H9 (cell line): ENCODE measurements around the gene SPEN. TPM values are rescaled to one million over a fixed set of nuclear protein-coding genes. Genes with fewer than 3 reads are reported as not detected.

ENCODE experiments used
- DNase-seq: peaks from one replicate; pipeline ENCODE4 v3.0.0-alpha.2; 2017
- H2AFZ ChIP-seq: one replicate; pipeline ENCODE4 v1.6.1; 2013; ENCODE audit warnings: mild to moderate bottlenecking, low read length, control low read depth, moderate library complexity
- H2AK5ac ChIP-seq: 2 replicates; pipeline ENCODE4 v1.6.1; 2013; ENCODE audit warnings: low read length, control low read depth, mixed read lengths; ENCODE audit not compliant: insufficient read length
- H2BK120ac ChIP-seq: one replicate; pipeline ENCODE4 v1.6.1; 2013; ENCODE audit warnings: low read depth, mild to moderate bottlenecking, low read length, control low read depth, inconsistent platforms; ENCODE audit not compliant: poor library complexity, severe bottlenecking
- H2BK12ac ChIP-seq: 2 replicates; pipeline ENCODE4 v1.6.1; 2013; ENCODE audit warnings: low read length, control low read depth, mixed read lengths, low read depth; ENCODE audit not compliant: insufficient read length
- H2BK15ac ChIP-seq: 2 replicates; pipeline ENCODE4 v1.6.1; 2013; ENCODE audit warnings: low read depth, low read length, control low read depth
- H2BK20ac ChIP-seq: one replicate; pipeline ENCODE4 v1.6.1; 2013; ENCODE audit warnings: low read depth, mild to moderate bottlenecking, low read length, control low read depth, inconsistent platforms; ENCODE audit not compliant: poor library complexity, severe bottlenecking
- H2BK5ac ChIP-seq: 2 replicates; pipeline ENCODE4 v1.6.1; 2013; ENCODE audit warnings: low read length, control low read depth, mixed read lengths; ENCODE audit not compliant: insufficient read length
- H3K14ac ChIP-seq: 2 replicates; pipeline ENCODE4 v1.6.1; 2013; ENCODE audit warnings: low read length, control low read depth; ENCODE audit not compliant: insufficient read depth
- H3K18ac ChIP-seq: 2 replicates; pipeline ENCODE4 v1.6.1; 2013; ENCODE audit warnings: low read depth, mild to moderate bottlenecking, mixed read lengths, low read length, control low read depth; ENCODE audit not compliant: insufficient read length
- H3K23ac ChIP-seq: 2 replicates; pipeline ENCODE4 v1.6.1; 2013; ENCODE audit warnings: low read length, control low read depth, mixed read lengths, low read depth; ENCODE audit not compliant: insufficient read length
- H3K23me2 ChIP-seq: 2 replicates; pipeline ENCODE4 v1.6.1; 2013; ENCODE audit warnings: low read depth, mild to moderate bottlenecking, mixed read lengths, low read length, control low read depth; ENCODE audit not compliant: insufficient read length, poor library complexity, severe bottlenecking
- H3K27ac ChIP-seq: 2 replicates; pipeline ENCODE4 v1.5.1; 2013; ENCODE audit warnings: low read length, control low read depth, mixed read lengths, low read depth; ENCODE audit not compliant: insufficient read length
- H3K27me3 ChIP-seq: 2 replicates; pipeline ENCODE4 v1.6.1; 2013; ENCODE audit warnings: low read length, control low read depth, inconsistent platforms; ENCODE audit not compliant: insufficient read depth
- H3K4ac ChIP-seq: 2 replicates; pipeline ENCODE4 v1.6.1; 2013; ENCODE audit warnings: low read depth, mild to moderate bottlenecking, control low read depth, inconsistent platforms, low read length, moderate library complexity
- H3K4me1 ChIP-seq: 2 replicates; pipeline ENCODE4 v1.6.1; 2013; ENCODE audit warnings: low read length, control low read depth, inconsistent platforms; ENCODE audit not compliant: insufficient read depth
- H3K4me2 ChIP-seq: 2 replicates; pipeline ENCODE4 v1.6.1; 2013; ENCODE audit warnings: low read length, control low read depth, mixed read lengths; ENCODE audit not compliant: insufficient read length, insufficient read depth
- H3K56ac ChIP-seq: 2 replicates; pipeline ENCODE4 v1.6.1; 2013; ENCODE audit warnings: low read depth, mild to moderate bottlenecking, mixed read lengths, low read length, control low read depth; ENCODE audit not compliant: insufficient read length
- H3K79me1 ChIP-seq: 2 replicates; pipeline ENCODE4 v1.6.1; 2013; ENCODE audit warnings: low read depth, mild to moderate bottlenecking, moderate library complexity, low read length, control low read depth, inconsistent platforms; ENCODE audit not compliant: insufficient read depth, poor library complexity, severe bottlenecking
- H3K79me2 ChIP-seq: 2 replicates; pipeline ENCODE4 v1.6.1; 2013; ENCODE audit warnings: low read length, control low read depth, inconsistent platforms; ENCODE audit not compliant: insufficient read depth
- H3K9ac ChIP-seq: 2 replicates; pipeline ENCODE4 v1.6.1; 2013; ENCODE audit warnings: low read length, control low read depth, mixed read lengths; ENCODE audit not compliant: insufficient read length; ENCODE audit errors: extremely low read depth
- H3K9me3 ChIP-seq: one replicate; pipeline ENCODE4 v1.6.1; 2013; ENCODE audit warnings: low read depth, low read length, inconsistent platforms; ENCODE audit not compliant: control insufficient read depth
- H3T11ph ChIP-seq: one replicate; pipeline ENCODE4 v1.6.1; 2013; ENCODE audit warnings: mild to moderate bottlenecking, low read length, control low read depth, inconsistent platforms
- H4K20me1 ChIP-seq: one replicate; pipeline ENCODE4 v1.6.1; 2013; ENCODE audit not compliant: control insufficient read depth, insufficient read length, insufficient read depth
- H4K5ac ChIP-seq: 2 replicates; pipeline ENCODE4 v1.6.1; 2013; ENCODE audit warnings: low read depth, mild to moderate bottlenecking, mixed read lengths, low read length, control low read depth; ENCODE audit not compliant: insufficient read length
- H4K8ac ChIP-seq: replicated peaks from 2 replicates; pipeline ENCODE4 v1.6.1; 2013; ENCODE audit warnings: low read length, control low read depth, mixed read lengths, low read depth; ENCODE audit not compliant: insufficient read length
- H4K91ac ChIP-seq: 2 replicates; pipeline ENCODE4 v1.6.1; 2013; ENCODE audit warnings: low read depth, mild to moderate bottlenecking, moderate library complexity, mixed read lengths, low read length, control low read depth; ENCODE audit not compliant: insufficient read length
- H3K27ac Mint-ChIP-seq, 3 experiments: 2 replicates in 2 of 3; 3 replicates in 1 of 3; pipeline ENCODE4 v1.8.0; 2020 to 2021; ENCODE audit warnings: mixed read lengths in 3 of 3, mild to moderate bottlenecking in 1 of 3, moderate library complexity in 1 of 3
- H3K27me3 Mint-ChIP-seq: 2 replicates; pipeline ENCODE4 v1.8.0; 2021; ENCODE audit warnings: low read depth, mild to moderate bottlenecking, moderate library complexity, mixed read lengths
- H3K36me3 Mint-ChIP-seq, 3 experiments: 2 replicates in 2 of 3; 3 replicates in 1 of 3; pipeline ENCODE4 v1.8.0; 2020 to 2021; ENCODE audit warnings: low read depth in 3 of 3, mixed read lengths in 3 of 3; ENCODE audit not compliant: insufficient read depth in 1 of 3
- H3K4me1 Mint-ChIP-seq, 2 experiments: 2 replicates each; pipeline ENCODE4 v1.8.0; 2020; ENCODE audit warnings: mixed read lengths in 2 of 2
- H3K4me3 Mint-ChIP-seq, 2 experiments: 2 replicates in 1 of 2; 3 replicates in 1 of 2; pipeline ENCODE4 v1.8.0; 2020 to 2021; ENCODE audit warnings: mild to moderate bottlenecking in 2 of 2, mixed read lengths in 2 of 2, moderate library complexity in 1 of 2
- H3K9me3 Mint-ChIP-seq, 2 experiments: 2 replicates in 1 of 2; 3 replicates in 1 of 2; pipeline ENCODE4 v1.8.0; 2020; ENCODE audit warnings: mild to moderate bottlenecking in 2 of 2, mixed read lengths in 2 of 2, moderate library complexity in 1 of 2
- CTCF ChIP-seq: fragments of 200-600 bp; sonication (generic); conservative IDR thresholded peaks from 3 replicates; pipeline ENCODE4 v1.8.0; 2021; ENCODE audit warnings: antibody characterized with exemption, mild to moderate bottlenecking
- WGBS: extraction: QIAGEN DNeasy Blood & Tissue Kit; methylation state at CpG from one replicate; pipeline ENCODE4 v1.1.7; 2013; ENCODE audit warnings: missing lambda C conversion rate, low lambda C conversion rate, mixed read lengths; ENCODE audit not compliant: insufficient read length; ENCODE audit errors: extremely low coverage; 5-methylcytosine and 5-hydroxymethylcytosine counted together
- total RNA-seq: library from RNA; stranded (reverse); gene quantifications from 2 replicates; pipeline ENCODE4 v1.2.1, GENCODE V29; 2021

The SPEN gene
- total RNA-seq, 1 experiment from 2014 or later, result 59.6 TPM

GRCh38 chr1:15916916-15917315 lies 69.4 kb downstream of the SPEN start:
- Histone ChIP-seq H3K27me3 (no peaks in the 10 kb centered on the region), H3K9me3 (no peaks in the 10 kb centered on the region), H4K8ac (no peak overlapping the region), H3K56ac (no peak overlapping the region), H3K18ac (no peak overlapping the region), H3K23me2 (no peaks in the 10 kb centered on the region), H3K79me1 (no peaks in the 10 kb centered on the region), H3T11ph (no peak overlapping the region), H3K4ac (no peak overlapping the region), H3K23ac (no peak overlapping the region), H4K91ac (no peak overlapping the region), H3K4me2 (no peak overlapping the region), H3K14ac (no peak overlapping the region), H4K5ac (no peak overlapping the region), H2AFZ (no peak overlapping the region), H3K9ac (no peak overlapping the region), H3K4me1 (no peaks in the 10 kb centered on the region), H2BK15ac (no peak overlapping the region), H2AK5ac (no peak overlapping the region), H2BK5ac (no peak overlapping the region), H3K27ac (no peak overlapping the region), H3K79me2 (no peaks in the 10 kb centered on the region), H2BK120ac (no peak overlapping the region), H2BK20ac (no peak overlapping the region), H2BK12ac (no peak overlapping the region), H4K20me1 (no peaks in the 10 kb centered on the region)
- no peaks in the 10 kb centered on the region for H3K9me3 Mint-ChIP-seq
- H3K36me3 Mint-ChIP-seq, result peaks cover 14 to 72% (median 63%) of the 10 kb centered on the region in 3 experiments
- no peak for TF ChIP-seq CTCF
- no peak overlapping the region for H3K4me3 Mint-ChIP-seq
- DNase-seq, result no peak
- no CpG with 5 or more reads among the region's 7 CpGs for WGBS
- no peaks in the 10 kb centered on the region for H3K4me1 Mint-ChIP-seq
- no peaks in the 10 kb centered on the region for H3K27me3 Mint-ChIP-seq
- H3K27ac Mint-ChIP-seq, result peak overlapping the region in 2 of 3 experiments; percentile 60 to 86; a peak in 3 of 7 replicates
